ENCODE measurements around the gene CTLA4.

GRCh38 chr2:203905656-203906055 is 38.1 kb downstream of the CTLA4 start:
- TF ChIP-seq ZNF398 (CRISPR knock-in tag; IDR thresholded peaks at IDR 0.05) (no peak), PREB (CRISPR knock-in tag; IDR thresholded peaks at IDR 0.05) (no peak), CTCF (IDR thresholded peaks at IDR 0.05 in 2 of 3, conservative IDR thresholded peaks at IDR 0.05 in 1 of 3; ENCODE audit: insufficient read depth in 2 of 3, low read depth in 1 of 3, low read length in 3 of 3) (no peak), SMARCC2 (IDR thresholded peaks at IDR 0.05; ENCODE audit: low read depth) (no peak), ZBTB11 (CRISPR knock-in tag; IDR thresholded peaks at IDR 0.05) (no peak), ARID3B (CRISPR knock-in tag; IDR thresholded peaks at IDR 0.05; ENCODE audit: borderline replicate concordance) (no peak), JUND (IDR thresholded peaks at IDR 0.05; ENCODE audit: borderline replicate concordance, low read depth, low read length) (no peak), JUND (tag; IDR thresholded peaks at IDR 0.05; ENCODE audit: borderline replicate concordance, low read depth, low read length) (no peak), HDAC2 (IDR thresholded peaks at IDR 0.05) (no peak), ZNF23 (CRISPR knock-in tag; IDR thresholded peaks at IDR 0.05) (no peak), ZKSCAN1 (IDR thresholded peaks at IDR 0.05; ENCODE audit: low read depth, low read length) (no peak), MEF2A (IDR thresholded peaks at IDR 0.05; ENCODE audit: control insufficient read depth, low read depth, low read length) (no peak), RFX5 (IDR thresholded peaks at IDR 0.05; ENCODE audit: low read depth, low read length) (no peak), NCOR1 (IDR thresholded peaks at IDR 0.05) (no peak)
